K562 (cell line): ENCODE data around the gene TOMM40L. TPM values are rescaled to one million over a fixed set of nuclear protein-coding genes. Genes with fewer than 3 reads are reported as not detected.
A peak's percentile ranks its signal among the peaks of the same experiment; 100 is the strongest.

Experiments
- ATF7 ChIP-seq: fragments of 450-650 bp; IDR thresholded peaks from 2 replicates; pipeline ENCODE4 v1.7.1; 2014; ENCODE audit warnings: mild to moderate bottlenecking, moderate library complexity
- BCL6 ChIP-seq: fragments of 250-450 bp; sonication (Bioruptor Pico); IDR thresholded peaks from 2 replicates; pipeline ENCODE4 v1.4.0; 2020
- CBX8 ChIP-seq: fragments of 200-600 bp; sonication (generic); IDR thresholded peaks from 2 replicates; pipeline ENCODE4 v1.6.1; 2012; ENCODE audit warnings: borderline replicate concordance, mixed run types, low read depth, mild to moderate bottlenecking, moderate library complexity, mixed read lengths, low read length, control low read depth, inconsistent platforms; ENCODE audit not compliant: poor library complexity, severe bottlenecking; ENCODE audit errors: extremely low read depth
- ELF1 ChIP-seq: fragments of 200-800 bp; sonication (Bioruptor generic); IDR thresholded peaks from 2 replicates; pipeline ENCODE4 v1.6.1; 2016; ENCODE audit warnings: missing genetic modification characterization, missing compliant biosample characterization
- ELF2 ChIP-seq: fragments of 250-450 bp; sonication (Bioruptor Pico); IDR thresholded peaks from 2 replicates; pipeline ENCODE4 v1.5.0; 2021; ENCODE audit warnings: mild to moderate bottlenecking
- ELK1 ChIP-seq: sonication (generic); formaldehyde crosslinking; IDR thresholded peaks from 2 replicates; pipeline ENCODE4 v1.8.1; 2022; ENCODE audit warnings: missing genetic modification reagents
- EP300 ChIP-seq: IDR thresholded peaks from 2 replicates; pipeline ENCODE4 v1.6.1; 2012; ENCODE audit warnings: low read length, improper control_type of control experiment
- EZH2 ChIP-seq: IDR thresholded peaks from 2 replicates; pipeline ENCODE4 v1.6.1; 2012; ENCODE audit warnings: low read depth, mild to moderate bottlenecking, inconsistent platforms, low read length, borderline replicate concordance
- FUS ChIP-seq: fragments of 200-400 bp; formaldehyde crosslinking; optimal IDR thresholded peaks from 2 replicates; pipeline ENCODE3; 2017; ENCODE audit warnings: low read depth, low read length
- HMBOX1 ChIP-seq: sonication (generic); IDR thresholded peaks from 2 replicates; pipeline ENCODE4 v1.6.1; 2016
- HNRNPH1 ChIP-seq: fragments of 200-400 bp; formaldehyde crosslinking; optimal IDR thresholded peaks from 2 replicates; pipeline ENCODE3; 2017; ENCODE audit warnings: low read depth, mild to moderate bottlenecking, low read length, moderate library complexity
- HNRNPK ChIP-seq: fragments of 200-400 bp; formaldehyde crosslinking; IDR thresholded peaks from one replicate; pipeline ENCODE4 v1.6.1; 2018; ENCODE audit warnings: mild to moderate bottlenecking, low read depth, low read length; ENCODE audit not compliant: poor library complexity, severe bottlenecking
- ILK ChIP-seq: fragments of 450-650 bp; IDR thresholded peaks from 2 replicates; pipeline ENCODE4 v1.6.1; 2016; ENCODE audit warnings: missing genetic modification characterization, low read depth, mild to moderate bottlenecking, missing compliant biosample characterization, moderate library complexity, borderline replicate concordance
- KLF1 ChIP-seq: fragments of 450-650 bp; IDR thresholded peaks from 2 replicates; pipeline ENCODE4 v1.6.1; 2016; ENCODE audit warnings: missing genetic modification characterization, missing compliant biosample characterization
- PHTF2 ChIP-seq: fragments of 250-450 bp; sonication (Bioruptor Pico); IDR thresholded peaks from 2 replicates; pipeline ENCODE4 v1.5.0; 2021; ENCODE audit warnings: mild to moderate bottlenecking
- SREBF2 ChIP-seq: sonication (generic); formaldehyde crosslinking; IDR thresholded peaks from 2 replicates; pipeline ENCODE4 v1.4.0; 2020; ENCODE audit warnings: mild to moderate bottlenecking, missing genetic modification reagents
- SRF ChIP-seq, 2 experiments: fragments of 250-450, 450-650 bp in 1 of 2; sonication (Bioruptor Pico) in 1 of 2; sonication (generic) in 1 of 2; formaldehyde crosslinking; IDR thresholded peaks; 2 replicates each; pipeline versions ENCODE4 v1.5.0 to v1.5.1; 2020 to 2022; ENCODE audit warnings: mild to moderate bottlenecking in 1 of 2, missing genetic modification reagents in 1 of 2
- STAT5A ChIP-seq: IDR thresholded peaks from 2 replicates; pipeline ENCODE4 v1.6.1; 2012; ENCODE audit warnings: low read length, inconsistent platforms, borderline replicate concordance
- TSC22D4 ChIP-seq: fragments of 450-650 bp; IDR thresholded peaks from 2 replicates; pipeline ENCODE4 v1.6.1; 2016; ENCODE audit warnings: missing genetic modification characterization, missing biosample characterization, control low read depth
- USF2 ChIP-seq: sonication (generic); formaldehyde crosslinking; IDR thresholded peaks from 2 replicates; pipeline ENCODE4 v1.5.0; 2020; ENCODE audit warnings: missing genetic modification reagents
- ZBTB9 ChIP-seq: fragments of 450-650 bp; formaldehyde crosslinking; IDR thresholded peaks from 2 replicates; pipeline ENCODE4 v1.4.0; 2020; ENCODE audit warnings: mild to moderate bottlenecking, moderate library complexity
- ZNF146 ChIP-seq: IDR thresholded peaks from one replicate; pipeline ENCODE4 v1.6.1; 2018; ENCODE audit warnings: missing compliant biosample characterization; ENCODE audit not compliant: unreplicated experiment
- ZNF174 ChIP-seq: fragments of 250-450 bp; sonication (Bioruptor Pico); IDR thresholded peaks from 2 replicates; pipeline ENCODE4 v1.4.0; 2020; ENCODE audit warnings: mild to moderate bottlenecking
- ZNF41 ChIP-seq: fragments of 250-450 bp; sonication (Bioruptor Pico); conservative IDR thresholded peaks from 2 replicates; pipeline ENCODE4 v1.4.0; 2020; ENCODE audit warnings: mild to moderate bottlenecking
- polyA plus RNA-seq, 8 experiments: library from polyadenylated mRNA; depleted of rRNA in 4 of 8; stranded (reverse) in 5 of 8; unstranded in 3 of 8; fragments of >200 nt; fragmentation: Nextera tagmentation in 2 of 8; fragmentation: Illumina TruSeq in 1 of 8; extraction: Ambion mirVana in 2 of 8; extraction: Trizol in 1 of 8; gene quantifications; 2 replicates each; pipeline versions ENCODE4 v1.2.1 to v1.2.3, GENCODE V29; 2011 to 2014; ENCODE audit warnings: inconsistent platforms in 1 of 8, missing spikeins in 1 of 8
- total RNA-seq, 7 experiments: library from RNA; depleted of rRNA in 6 of 7; stranded (reverse); fragments of >200 nt in 6 of 7; fragmentation: Illumina TruSeq in 2 of 7; extraction: Trizol in 2 of 7; gene quantifications; 2 replicates each; pipeline versions ENCODE4 v1.2.1 to v1.2.3, GENCODE V29; 2011 to 2021; ENCODE audit warnings: low replicate concordance in 1 of 7

TOMM40L gene
- total and polyA plus RNA-seq, 9 of the 15 experiments (the other 6 are each of a cell fraction or from before 2014, with no cell fraction given), result 9.6 to 33.6 (median 25.2) TPM

- TF ChIP-seq ZBTB9 (CRISPR knock-in tag), result peak; percentile 53; the same call in 1 of the 2 replicates
- no peak for TF ChIP-seq USF2 (CRISPR knock-in tag)
- no peak for TF ChIP-seq HNRNPK
- peak; percentile 99 for TF ChIP-seq ELF1 (tag)
- peak; percentile 95 for TF ChIP-seq SREBF2 (CRISPR knock-in tag)
- TF ChIP-seq EP300, result no peak
- no peak for TF ChIP-seq HMBOX1
- TF ChIP-seq ILK (tag), result no peak
- TF ChIP-seq PHTF2 (CRISPR knock-in tag), result no peak
- TF ChIP-seq FUS, result no peak
- no peak for TF ChIP-seq HNRNPH1
- TF ChIP-seq ZNF174 (CRISPR knock-in tag), result peak; percentile 69; the same call in 1 of the 2 replicates
- no peak for TF ChIP-seq EZH2
- no peak for TF ChIP-seq ZNF146 (CRISPR knock-in tag)
- TF ChIP-seq ELK1 (CRISPR knock-in tag), result no peak
- TF ChIP-seq ZNF41 (CRISPR knock-in tag), result peak; percentile 58; the same call in 1 of the 2 replicates
- no peak for TF ChIP-seq CBX8
- TF ChIP-seq ATF7, result peak; percentile 75
- peak in 1 of 2 experiments; percentile 67; a peak in 1 of 4 replicates for TF ChIP-seq SRF (CRISPR knock-in tag; IDR thresholded peaks at IDR 0.05)
- TF ChIP-seq KLF1 (tag), result no peak
- peak; percentile 98 for TF ChIP-seq ELF2 (CRISPR knock-in tag)
- TF ChIP-seq STAT5A, result no peak; the same call in 1 of the 2 replicates
- TF ChIP-seq TSC22D4 (tag), result no peak
- 0 out of 2 replicates have a peak, but pooled peaks have one; percentile 13 for TF ChIP-seq BCL6
Observed at GRCh38 chr1:161201836-161202712, 23.8 kb upstream of the TOMM40L start, which contains the start of gene NDUFS2 (continued).
